Measurements from ENCODE around the gene VAV2.

DNA sequence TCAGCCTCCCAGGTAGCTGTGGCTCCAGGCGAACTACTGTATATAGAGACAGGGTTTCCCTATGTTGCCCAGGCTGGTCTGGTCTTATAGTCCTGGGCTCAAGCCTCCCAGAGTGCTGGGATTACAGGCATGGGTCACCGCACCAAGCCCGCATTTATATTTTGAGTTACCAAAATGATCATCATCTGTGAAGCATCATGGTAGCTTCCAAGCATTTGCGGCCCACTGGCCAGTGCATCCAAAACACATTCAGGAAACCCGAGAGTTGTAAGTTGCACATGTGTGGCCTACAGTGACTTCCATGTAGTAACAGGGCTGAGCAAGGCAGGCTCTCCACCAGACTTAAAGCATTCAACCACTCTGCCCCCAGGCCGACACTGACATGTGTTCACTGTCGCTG, 35.4 kb upstream of the VAV2 start:
- no peak for TF ChIP-seq JUNB (IDR thresholded peaks at IDR 0.05)
- TF ChIP-seq, protein P1, sequence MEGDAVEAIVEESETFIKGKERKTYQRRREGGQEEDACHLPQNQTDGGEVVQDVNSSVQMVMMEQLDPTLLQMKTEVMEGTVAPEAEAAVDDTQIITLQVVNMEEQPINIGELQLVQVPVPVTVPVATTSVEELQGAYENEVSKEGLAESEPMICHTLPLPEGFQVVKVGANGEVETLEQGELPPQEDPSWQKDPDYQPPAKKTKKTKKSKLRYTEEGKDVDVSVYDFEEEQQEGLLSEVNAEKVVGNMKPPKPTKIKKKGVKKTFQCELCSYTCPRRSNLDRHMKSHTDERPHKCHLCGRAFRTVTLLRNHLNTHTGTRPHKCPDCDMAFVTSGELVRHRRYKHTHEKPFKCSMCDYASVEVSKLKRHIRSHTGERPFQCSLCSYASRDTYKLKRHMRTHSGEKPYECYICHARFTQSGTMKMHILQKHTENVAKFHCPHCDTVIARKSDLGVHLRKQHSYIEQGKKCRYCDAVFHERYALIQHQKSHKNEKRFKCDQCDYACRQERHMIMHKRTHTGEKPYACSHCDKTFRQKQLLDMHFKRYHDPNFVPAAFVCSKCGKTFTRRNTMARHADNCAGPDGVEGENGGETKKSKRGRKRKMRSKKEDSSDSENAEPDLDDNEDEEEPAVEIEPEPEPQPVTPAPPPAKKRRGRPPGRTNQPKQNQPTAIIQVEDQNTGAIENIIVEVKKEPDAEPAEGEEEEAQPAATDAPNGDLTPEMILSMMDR (IDR thresholded peaks at IDR 0.05): no peak
- no peak for TF ChIP-seq JUN (IDR thresholded peaks at IDR 0.05)
- TF ChIP-seq, protein P2, sequence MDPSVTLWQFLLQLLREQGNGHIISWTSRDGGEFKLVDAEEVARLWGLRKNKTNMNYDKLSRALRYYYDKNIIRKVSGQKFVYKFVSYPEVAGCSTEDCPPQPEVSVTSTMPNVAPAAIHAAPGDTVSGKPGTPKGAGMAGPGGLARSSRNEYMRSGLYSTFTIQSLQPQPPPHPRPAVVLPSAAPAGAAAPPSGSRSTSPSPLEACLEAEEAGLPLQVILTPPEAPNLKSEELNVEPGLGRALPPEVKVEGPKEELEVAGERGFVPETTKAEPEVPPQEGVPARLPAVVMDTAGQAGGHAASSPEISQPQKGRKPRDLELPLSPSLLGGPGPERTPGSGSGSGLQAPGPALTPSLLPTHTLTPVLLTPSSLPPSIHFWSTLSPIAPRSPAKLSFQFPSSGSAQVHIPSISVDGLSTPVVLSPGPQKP (IDR thresholded peaks at IDR 0.05; ENCODE audit: low read depth, low read length): no peak
- TF ChIP-seq, protein P3, sequence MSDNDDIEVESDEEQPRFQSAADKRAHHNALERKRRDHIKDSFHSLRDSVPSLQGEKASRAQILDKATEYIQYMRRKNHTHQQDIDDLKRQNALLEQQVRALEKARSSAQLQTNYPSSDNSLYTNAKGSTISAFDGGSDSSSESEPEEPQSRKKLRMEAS (IDR thresholded peaks at IDR 0.05): no peak
- TF ChIP-seq CEBPB (IDR thresholded peaks at IDR 0.05): no peak

Measured in A549 (cell line).